Vagina (tissue), 2 donors: ENCODE results near the gene ACSS1.

Experiments used
- POLR2AphosphoS5 ChIP-seq, 2 donors: sonication (generic); formaldehyde crosslinking; IDR thresholded peaks; one replicate each; pipeline ENCODE4 v1.9.0; 2017; ENCODE audit warnings: antibody characterized with exemption in 2 of 2, mild to moderate bottlenecking in 2 of 2, low read depth in 1 of 2; ENCODE audit not compliant: insufficient read depth in 1 of 2
- TF ChIP-seq, protein P1 (sequence below), 3 experiments: fragments of 450-650 bp in 2 of 3; fragments of 200-600 bp in 1 of 3; sonication (generic) in 1 of 3; IDR thresholded peaks; one replicate each; pipeline ENCODE4 v1.5.1; 2017 to 2019; ENCODE audit warnings: antibody characterized with exemption in 3 of 3, mild to moderate bottlenecking in 2 of 3, moderate library complexity in 2 of 3

DNA sequence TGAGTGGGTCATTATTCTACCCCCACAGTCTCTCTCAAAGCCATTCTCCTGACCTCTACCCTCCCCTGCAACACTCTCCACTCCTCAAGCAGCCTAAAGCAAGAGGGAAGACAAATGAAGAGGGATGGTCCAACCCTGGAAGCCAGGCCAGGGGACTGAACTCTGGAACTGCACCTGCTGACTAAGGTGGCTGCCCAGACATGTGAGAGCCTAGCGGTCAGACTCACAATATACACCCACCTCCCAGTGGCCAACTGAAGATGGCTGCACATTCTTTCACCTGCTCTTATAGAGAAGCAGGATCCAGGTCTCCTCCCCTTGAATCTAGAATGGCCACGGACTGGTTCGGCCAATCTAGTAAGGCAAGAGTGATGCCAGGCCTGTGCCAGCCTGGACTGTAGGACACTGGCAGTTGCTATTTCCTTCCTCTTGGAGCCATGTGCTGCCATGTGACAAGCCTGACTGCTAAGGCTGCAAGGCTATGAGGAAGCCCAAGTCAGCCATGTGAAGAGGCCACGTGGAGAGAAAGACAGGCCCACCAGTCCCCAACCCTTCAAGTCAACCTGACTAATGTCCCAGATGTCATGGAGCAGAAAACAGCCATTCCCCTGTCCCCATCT lies 31.8 kb downstream of the ACSS1 start:
- TF ChIP-seq, protein P1, sequence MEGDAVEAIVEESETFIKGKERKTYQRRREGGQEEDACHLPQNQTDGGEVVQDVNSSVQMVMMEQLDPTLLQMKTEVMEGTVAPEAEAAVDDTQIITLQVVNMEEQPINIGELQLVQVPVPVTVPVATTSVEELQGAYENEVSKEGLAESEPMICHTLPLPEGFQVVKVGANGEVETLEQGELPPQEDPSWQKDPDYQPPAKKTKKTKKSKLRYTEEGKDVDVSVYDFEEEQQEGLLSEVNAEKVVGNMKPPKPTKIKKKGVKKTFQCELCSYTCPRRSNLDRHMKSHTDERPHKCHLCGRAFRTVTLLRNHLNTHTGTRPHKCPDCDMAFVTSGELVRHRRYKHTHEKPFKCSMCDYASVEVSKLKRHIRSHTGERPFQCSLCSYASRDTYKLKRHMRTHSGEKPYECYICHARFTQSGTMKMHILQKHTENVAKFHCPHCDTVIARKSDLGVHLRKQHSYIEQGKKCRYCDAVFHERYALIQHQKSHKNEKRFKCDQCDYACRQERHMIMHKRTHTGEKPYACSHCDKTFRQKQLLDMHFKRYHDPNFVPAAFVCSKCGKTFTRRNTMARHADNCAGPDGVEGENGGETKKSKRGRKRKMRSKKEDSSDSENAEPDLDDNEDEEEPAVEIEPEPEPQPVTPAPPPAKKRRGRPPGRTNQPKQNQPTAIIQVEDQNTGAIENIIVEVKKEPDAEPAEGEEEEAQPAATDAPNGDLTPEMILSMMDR (IDR thresholded peaks at IDR 0.05), result no peak
- TF ChIP-seq POLR2AphosphoS5 (IDR thresholded peaks at IDR 0.05; ENCODE audit: insufficient read depth in 1 of 2, low read depth in 1 of 2), result no peak
